Mucosa of rectum (tissue), 2 donors: ENCODE data around the gene HPS5.

Source experiments
- H3K27ac ChIP-seq, 2 donors: one replicate each; pipeline ENCODE4 v1.7.0; 2013; ENCODE audit warnings: inconsistent platforms in 2 of 2, low read depth in 2 of 2, low read length in 2 of 2
- H3K27me3 ChIP-seq, 2 donors: one replicate each; pipeline ENCODE4 v1.7.0; 2013; ENCODE audit warnings: low read length in 2 of 2; ENCODE audit not compliant: control insufficient read depth in 2 of 2, insufficient read depth in 2 of 2
- H3K36me3 ChIP-seq, 2 donors: one replicate each; pipeline ENCODE4 v1.7.0; 2013; ENCODE audit warnings: low read length in 2 of 2; ENCODE audit not compliant: control insufficient read depth in 2 of 2, insufficient read depth in 2 of 2
- H3K4me1 ChIP-seq, 2 donors: one replicate each; pipeline ENCODE4 v1.7.0; 2013; ENCODE audit warnings: low read length in 2 of 2, mild to moderate bottlenecking in 1 of 2; ENCODE audit not compliant: control insufficient read depth in 2 of 2, insufficient read depth in 2 of 2
- H3K4me3 ChIP-seq, 2 donors: one replicate each; pipeline ENCODE4 v1.7.0; 2013; ENCODE audit warnings: low read length in 2 of 2
- H3K9ac ChIP-seq, 2 donors: one replicate each; pipeline ENCODE4 v1.7.0; 2013; ENCODE audit warnings: low read length in 2 of 2, low read depth in 1 of 2, mild to moderate bottlenecking in 1 of 2
- H3K9me3 ChIP-seq, 2 donors: one replicate each; pipeline ENCODE4 v1.7.0; 2013; ENCODE audit warnings: low read length in 2 of 2; ENCODE audit not compliant: control insufficient read depth in 2 of 2
- donor health status: healthy.
- donor health status: Normal muscosa, but diverticular disease.

HPS5 gene

GRCh38 chr11:18321578-18321968, 367 bp downstream of the HPS5 start:
- Histone ChIP-seq H3K9ac (peak overlapping the region; percentile 83 to 97), H3K4me3 (peak overlapping the region; percentile 98 to 99), H3K27me3 (no peaks in the 10 kb centered on the region), H3K27ac (peak overlapping the region; percentile 97), H3K4me1 (peaks cover 16 to 33% of the 10 kb centered on the region in 2 donors), H3K36me3 (peaks cover 6 to 8% of the 10 kb centered on the region in 2 donors), H3K9me3 (no peaks in the 10 kb centered on the region)

GRCh38 chr11:18320617-18321016, 1.3 kb downstream of the HPS5 start:
- H3K27ac ChIP-seq, result no peak overlapping the region
- H3K4me3 ChIP-seq, result peak overlapping the region; percentile 19 to 98
- H3K4me1 ChIP-seq, result peaks cover 16 to 33% of the 10 kb centered on the region in 2 donors
- H3K36me3 ChIP-seq, result peaks cover 1 to 6% of the 10 kb centered on the region in 2 donors
- no peak overlapping the region for H3K9ac ChIP-seq
- no peaks in the 10 kb centered on the region for H3K9me3 ChIP-seq
- no peaks in the 10 kb centered on the region for H3K27me3 ChIP-seq

- no peak overlapping the region for H3K4me3 ChIP-seq
- H3K9ac ChIP-seq, result no peak overlapping the region
- peaks cover 16 to 32% of the 10 kb centered on the region in 2 donors for H3K4me1 ChIP-seq
- H3K36me3 ChIP-seq, result peaks cover 0 to 2% of the 10 kb centered on the region in 2 donors
- no peak overlapping the region for H3K27ac ChIP-seq
- H3K9me3 ChIP-seq, result no peaks in the 10 kb centered on the region
- H3K27me3 ChIP-seq, result no peaks in the 10 kb centered on the region
Observed at GRCh38 chr11:18319914-18320313, 2.0 kb downstream of the HPS5 start.

GRCh38 chr11:18317551-18317950, 4.4 kb downstream of the HPS5 start:
- Histone ChIP-seq H3K36me3 (no peaks in the 10 kb centered on the region), H3K27ac (no peak overlapping the region), H3K9ac (no peak overlapping the region), H3K9me3 (no peaks in the 10 kb centered on the region), H3K27me3 (no peaks in the 10 kb centered on the region), H3K4me1 (peaks cover 0 to 14% of the 10 kb centered on the region in 2 donors), H3K4me3 (no peak overlapping the region)

GRCh38 chr11:18315893-18316292, 6.0 kb downstream of the HPS5 start:
- no peak overlapping the region for H3K9ac ChIP-seq
- no peaks in the 10 kb centered on the region for H3K9me3 ChIP-seq
- H3K27ac ChIP-seq, result no peak overlapping the region
- peaks cover 0 to 6% of the 10 kb centered on the region in 2 donors for H3K4me1 ChIP-seq
- H3K36me3 ChIP-seq, result no peaks in the 10 kb centered on the region
- H3K4me3 ChIP-seq, result no peak overlapping the region
- H3K27me3 ChIP-seq, result no peaks in the 10 kb centered on the region

- H3K27me3 ChIP-seq, result no peaks in the 10 kb centered on the region
- H3K4me3 ChIP-seq, result no peak overlapping the region
- no peak overlapping the region for H3K9ac ChIP-seq
- H3K9me3 ChIP-seq, result no peaks in the 10 kb centered on the region
- peaks cover 7 to 9% of the 10 kb centered on the region in 2 donors for H3K36me3 ChIP-seq
- no peaks in the 10 kb centered on the region for H3K4me1 ChIP-seq
- H3K27ac ChIP-seq, result no peak overlapping the region
Observed at GRCh38 chr11:18314784-18315523, 7.0 kb downstream of the HPS5 start.

GRCh38 chr11:18313965-18314763, 7.8 kb downstream of the HPS5 start:
- no peak overlapping the region for H3K9ac ChIP-seq
- H3K4me1 ChIP-seq, result no peaks in the 10 kb centered on the region
- H3K27me3 ChIP-seq, result no peaks in the 10 kb centered on the region
- no peak overlapping the region for H3K27ac ChIP-seq
- no peak overlapping the region for H3K4me3 ChIP-seq
- H3K9me3 ChIP-seq, result no peaks in the 10 kb centered on the region
- peaks cover 10 to 15% of the 10 kb centered on the region in 2 donors for H3K36me3 ChIP-seq

GRCh38 chr11:18312663-18313420, 9.1 kb downstream of the HPS5 start:
- H3K4me1 ChIP-seq, result no peaks in the 10 kb centered on the region
- no peaks in the 10 kb centered on the region for H3K9me3 ChIP-seq
- H3K27me3 ChIP-seq, result no peaks in the 10 kb centered on the region
- H3K4me3 ChIP-seq, result no peak overlapping the region
- H3K36me3 ChIP-seq, result peaks cover 15 to 25% of the 10 kb centered on the region in 2 donors
- no peak overlapping the region for H3K27ac ChIP-seq
- H3K9ac ChIP-seq, result no peak overlapping the region

GRCh38 chr11:18312012-18312411, 9.9 kb downstream of the HPS5 start:
- Histone ChIP-seq H3K36me3 (peaks cover 15 to 27% of the 10 kb centered on the region in 2 donors), H3K4me3 (no peak overlapping the region)

More at GRCh38 chr11:18312012-18312411, 9.9 kb downstream of the HPS5 start:
- Histone ChIP-seq H3K9me3 (no peaks in the 10 kb centered on the region), H3K9ac (no peak overlapping the region), H3K4me1 (no peaks in the 10 kb centered on the region), H3K27me3 (no peaks in the 10 kb centered on the region), H3K27ac (no peak overlapping the region)
